Right cardiac atrium (tissue), 5 donors: ENCODE data around the gene CAPS. TPM values are rescaled to one million over a fixed set of nuclear protein-coding genes. Genes with fewer than 3 reads are reported as not detected.
A peak's percentile ranks its signal among the peaks of the same experiment; 100 is the strongest.

Experiments used
- ATAC-seq, 2 donors: fragments of 200-7000 bp; cut with Tn5 transposase; one replicate each; pipeline versions ENCODE4 v1.8.0 to v1.9.1; 2020; ENCODE audit warnings: moderate library complexity in 2 of 2, mild to moderate bottlenecking in 1 of 2
- DNase-seq, 3 donors: peaks; one replicate each; pipeline ENCODE4 v3.0.0-alpha.2; 2020
- H3K27ac ChIP-seq: one replicate; pipeline ENCODE4 v1.5.1; 2013; ENCODE audit warnings: mild to moderate bottlenecking, low read length, control low read depth, moderate library complexity
- H3K27me3 ChIP-seq: one replicate; pipeline ENCODE4 v1.6.1; 2013; ENCODE audit not compliant: control insufficient read depth, insufficient read depth
- H3K4me1 ChIP-seq: one replicate; pipeline ENCODE4 v1.6.1; 2013; ENCODE audit warnings: low read length; ENCODE audit not compliant: control insufficient read depth, insufficient read depth
- H3K4me3 ChIP-seq: one replicate; pipeline ENCODE4 v1.5.1; 2013; ENCODE audit warnings: low read length, control low read depth
- H3K9me3 ChIP-seq: one replicate; pipeline ENCODE4 v1.6.1; 2013; ENCODE audit warnings: low read length; ENCODE audit not compliant: control insufficient read depth
- WGBS: extraction: QIAGEN DNeasy Blood & Tissue Kit; methylation state at CpG from one replicate; pipeline ENCODE4 v1.1.7; 2013; 5-methylcytosine and 5-hydroxymethylcytosine counted together
- intact Hi-C, 4 donors: fragments of 100-400 bp; cut with DNase I; formaldehyde crosslinking; loops; one replicate each; pipeline versions ENCODE4 v1.11.0 to v1.14.0; 2022 to 2023
- polyA plus RNA-seq: library from polyadenylated mRNA; stranded (reverse); fragments of 200-250 nt; gene quantifications from one replicate; pipeline ENCODE4 v1.2.3, GENCODE V29; 2013
- total RNA-seq, 4 donors: library from RNA; stranded (reverse); fragmentation: NEBNext Ultra II Directional; extraction: Animal tissue kit (Norgen Biotek cat#: 25700); gene quantifications; one replicate each; pipeline ENCODE4 v1.2.1, GENCODE V29; 2021
- donor health status: healthy with polysubstance abuse.
- donor health status: DM: no; HTN: yes; CAD: no.
- donor health status: DM: no; HTN: no; CAD: no.
- donor health status: DM: no; HTN: yes; CAD: no; lungs with severe emphysema.
- donor health status: DM: yes; HTN: yes; CAD: no.

The CAPS gene
- total and polyA plus RNA-seq, 5 donors = 7.1 to 14.2 (median 9.7) TPM

DNA sequence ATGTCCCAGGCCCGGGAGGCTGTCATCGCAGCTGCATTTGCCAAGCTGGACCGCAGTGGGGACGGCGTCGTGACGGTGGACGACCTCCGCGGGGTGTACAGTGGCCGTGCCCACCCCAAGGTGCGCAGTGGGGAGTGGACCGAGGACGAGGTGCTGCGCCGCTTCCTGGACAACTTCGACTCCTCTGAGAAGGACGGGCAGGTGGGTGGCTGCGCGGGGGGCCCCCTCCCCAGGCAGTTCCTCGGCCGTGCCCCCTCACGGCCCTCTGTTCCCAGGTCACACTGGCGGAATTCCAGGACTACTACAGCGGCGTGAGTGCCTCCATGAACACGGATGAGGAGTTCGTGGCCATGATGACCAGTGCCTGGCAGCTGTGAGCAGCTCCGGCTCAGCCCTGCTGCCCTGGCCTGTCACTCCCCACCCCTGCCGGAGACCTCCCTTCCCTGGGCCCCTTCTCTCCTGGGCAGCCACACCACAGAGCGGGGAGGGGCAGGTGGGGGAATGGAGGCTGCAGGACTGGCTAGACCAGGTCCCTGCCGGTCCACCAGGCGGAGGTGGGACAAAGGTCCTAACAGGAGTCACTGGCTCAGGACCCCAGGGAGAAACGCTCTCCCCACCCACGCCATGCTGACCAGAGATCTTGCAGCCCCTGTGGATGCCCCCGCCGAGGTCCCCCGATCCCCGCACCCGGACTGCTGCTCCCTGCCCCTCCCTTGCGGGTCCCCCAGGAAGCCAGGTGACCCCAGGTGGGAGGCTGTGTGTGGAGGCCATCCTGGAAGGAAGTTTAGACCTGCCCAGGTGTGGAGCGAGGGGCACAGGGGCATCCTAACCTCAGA, 1.1 kb downstream of the CAPS start:
- Histone ChIP-seq H3K9me3 (no peaks in the 10 kb centered on the region), H3K27ac (peak overlapping the region; percentile 8), H3K4me3 (no peak overlapping the region), H3K4me1 (peaks cover 5% of the 10 kb centered on the region), H3K27me3 (no peaks in the 10 kb centered on the region)
- intact Hi-C loops = loop anchor here in 1 of 4 donors (5.0 kb wide), 1 partner anchor 37 kb away; no protein-coding TSS in a partner anchor
- peak in 2 of 3 donors; percentile 68 to 69 for DNase-seq
- ATAC-seq = peak; percentile 34 to 56
- 80% methylated on average over 42 of the region's 42 CpGs for WGBS

DNA sequence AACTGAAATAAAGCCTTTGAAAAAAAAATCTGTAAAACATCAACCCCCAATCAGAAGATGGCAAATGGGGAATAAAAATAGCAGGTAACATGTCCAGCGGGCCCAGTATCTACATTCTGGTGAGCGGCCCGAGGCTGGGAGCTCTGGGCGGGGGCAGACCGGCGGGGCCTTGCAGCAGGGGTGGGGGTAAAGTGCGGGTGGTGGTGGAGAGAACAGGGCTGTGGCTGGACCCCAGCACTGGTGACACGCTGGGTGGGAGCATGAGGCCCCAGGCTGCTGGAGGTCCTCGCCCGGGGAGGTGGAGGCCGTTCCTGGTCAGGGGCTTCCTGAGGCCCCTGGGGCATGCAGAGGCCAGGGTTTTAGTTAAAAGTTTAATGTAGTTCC, 1.7 kb downstream of the CAPS start:
- Histone ChIP-seq H3K27me3 (no peaks in the 10 kb centered on the region), H3K4me1 (peaks cover 5% of the 10 kb centered on the region), H3K4me3 (no peak overlapping the region), H3K27ac (no peak overlapping the region), H3K9me3 (no peaks in the 10 kb centered on the region)
- DNase-seq (peak in 1 of 3 donors; percentile 71), ATAC-seq (peak; percentile 4 to 17)
- WGBS = 59% methylated on average over 11 of the region's 11 CpGs
- intact Hi-C loops = no loop called here

DNA sequence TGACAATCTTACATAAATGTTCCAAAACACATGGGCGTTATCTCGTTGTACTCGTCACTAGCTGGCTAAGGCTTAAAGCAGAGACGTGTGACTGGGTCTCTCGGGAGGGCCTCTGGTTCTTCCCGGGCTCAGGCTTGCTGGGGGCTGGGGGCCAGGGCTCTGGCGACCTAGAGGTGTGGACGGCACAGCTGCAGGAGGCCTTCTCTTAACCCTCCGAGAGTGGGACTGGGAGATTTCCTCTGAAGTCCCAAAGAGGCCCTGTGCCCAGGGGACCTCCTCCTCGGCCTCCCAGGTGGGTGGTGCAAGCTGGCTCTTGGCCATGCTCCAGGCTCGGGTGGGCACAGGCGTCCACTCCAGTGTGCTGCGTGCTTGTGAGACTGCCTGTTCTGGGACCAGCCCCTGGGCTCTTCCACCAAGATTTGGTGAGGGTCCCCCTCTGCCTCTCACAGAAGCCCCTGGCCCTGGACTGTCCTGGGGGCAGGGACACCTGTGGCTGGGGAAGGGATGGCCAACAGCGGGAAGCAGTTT, 2.2 kb downstream of the CAPS start:
- intact Hi-C loops = no loop called here
- 40% methylated on average over 14 of the region's 14 CpGs for WGBS
- peak; percentile 5 to 29 for ATAC-seq

DNA sequence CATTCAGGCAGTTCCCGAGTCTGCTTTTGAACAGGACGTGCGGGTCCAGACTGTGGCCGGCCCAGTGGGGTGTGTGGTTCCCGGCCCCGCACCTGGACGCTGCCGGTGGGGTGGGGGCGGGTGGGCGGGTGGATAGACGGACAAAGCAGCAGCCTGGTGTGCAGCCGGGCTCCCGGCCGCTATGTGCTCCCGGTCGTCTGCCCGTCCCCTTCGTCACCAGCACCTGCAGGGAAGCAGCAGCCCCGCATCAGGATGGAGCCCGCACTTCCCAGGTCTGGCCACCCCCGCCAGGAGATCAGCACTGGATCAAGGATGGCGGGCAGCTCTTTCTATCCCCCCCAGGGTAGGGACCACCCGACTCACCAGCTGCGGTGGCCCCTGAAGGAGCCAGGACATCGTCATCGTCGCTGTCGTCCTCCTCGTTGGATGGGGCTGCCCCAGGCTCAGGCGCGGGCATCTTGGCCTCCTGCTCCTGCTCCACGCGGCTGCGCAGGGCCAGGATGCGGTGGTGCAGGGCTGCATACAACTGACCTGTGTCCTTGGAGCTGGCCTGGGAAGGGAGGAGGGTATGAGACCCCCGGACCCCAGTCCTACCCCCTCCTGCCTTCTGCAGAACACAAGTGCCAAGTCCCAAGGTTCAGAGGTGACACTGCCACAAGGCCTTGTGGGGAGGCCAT, 3.5 kb downstream of the CAPS start:
- peaks cover 5% of the 10 kb centered on the region for H3K4me1 ChIP-seq
- no peaks in the 10 kb centered on the region for H3K9me3 ChIP-seq
- DNase-seq (no peak), ATAC-seq (no peak)
- WGBS = 92% methylated on average over 36 of the region's 36 CpGs
- no peak overlapping the region for H3K27ac ChIP-seq
- intact Hi-C loops = no loop called here
- no peak overlapping the region for H3K4me3 ChIP-seq
- H3K27me3 ChIP-seq = no peaks in the 10 kb centered on the region

More for the DNA sequence above, 2.2 kb downstream of the CAPS start:
- H3K27ac ChIP-seq = no peak overlapping the region
- H3K9me3 ChIP-seq = no peaks in the 10 kb centered on the region
- DNase-seq = peak; percentile 53 to 82 (median 73)
- H3K4me1 ChIP-seq = peaks cover 5% of the 10 kb centered on the region
- no peak overlapping the region for H3K4me3 ChIP-seq
- no peaks in the 10 kb centered on the region for H3K27me3 ChIP-seq

DNA sequence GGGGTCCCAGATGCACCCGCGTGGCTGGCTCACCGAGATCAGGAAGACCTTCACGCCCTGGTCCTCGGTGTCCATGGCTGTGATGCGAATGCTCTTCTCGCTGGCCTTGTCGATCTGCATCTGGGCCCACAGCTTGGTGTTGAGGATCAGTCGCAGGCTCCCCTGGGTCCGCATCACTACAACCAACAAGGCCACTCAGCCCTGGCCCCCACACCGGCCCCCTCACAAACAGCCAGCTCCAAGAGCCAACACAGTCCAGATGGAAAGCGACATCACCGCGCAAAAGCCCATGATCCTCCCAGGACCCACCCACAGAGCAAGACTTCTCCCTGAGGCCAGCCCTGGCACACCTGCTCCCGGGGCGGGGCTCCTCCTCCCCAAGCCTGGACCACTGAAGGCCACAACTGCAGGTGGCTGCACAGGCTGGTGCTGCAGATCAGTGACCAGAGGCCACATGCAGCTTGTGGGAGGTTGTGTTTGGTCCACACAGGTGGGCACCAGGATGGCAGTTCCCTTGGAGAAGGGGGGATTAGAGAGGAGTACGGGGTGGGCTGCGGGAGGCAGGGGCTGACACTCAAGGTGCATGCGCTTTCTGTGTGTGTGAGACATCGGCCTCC, 4.5 kb downstream of the CAPS start:
- ATAC-seq (no peak), DNase-seq (peak in 1 of 3 donors; percentile 39)
- Histone ChIP-seq H3K9me3 (no peaks in the 10 kb centered on the region), H3K4me3 (no peak overlapping the region), H3K27ac (no peak overlapping the region), H3K27me3 (no peaks in the 10 kb centered on the region), H3K4me1 (peaks cover 5% of the 10 kb centered on the region)
- intact Hi-C loops = no loop called here
- 95% methylated on average over 20 of the region's 20 CpGs for WGBS

DNA sequence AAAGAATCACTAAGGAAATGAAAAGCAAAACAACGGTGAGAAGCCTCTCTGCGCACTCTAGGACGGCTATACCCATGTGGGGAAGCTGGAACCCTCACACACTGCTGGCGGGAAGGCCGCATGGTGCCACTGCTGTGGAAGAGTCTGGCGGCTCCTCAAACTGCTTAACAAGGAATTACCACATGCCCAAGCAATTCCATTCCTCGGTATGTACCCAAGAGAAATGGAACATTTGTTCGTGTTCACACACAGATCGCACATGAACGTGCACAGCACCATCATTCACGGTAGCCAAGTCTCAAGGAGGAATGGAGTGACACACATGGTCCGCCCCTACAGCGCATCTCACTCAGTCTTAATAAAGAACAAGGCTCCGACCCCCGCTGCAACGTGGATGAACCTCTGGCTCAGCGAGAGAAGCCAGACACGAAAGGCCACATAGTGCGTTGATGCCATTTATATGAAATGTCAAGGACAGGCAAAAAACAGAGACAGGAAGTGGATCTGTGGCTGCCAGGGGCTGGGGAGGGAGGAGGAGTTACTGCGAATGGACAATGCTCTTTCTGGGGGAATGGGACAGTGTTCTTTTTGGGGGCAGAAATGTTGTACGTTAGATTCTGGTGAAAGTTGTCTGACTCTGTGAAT, 7.6 kb downstream of the CAPS start:
- H3K4me3 ChIP-seq = no peak overlapping the region
- ATAC-seq (no peak), DNase-seq (no peak)
- H3K4me1 ChIP-seq = no peaks in the 10 kb centered on the region
- no peaks in the 10 kb centered on the region for H3K9me3 ChIP-seq
- WGBS = 77% methylated on average over 21 of the region's 21 CpGs
- no peaks in the 10 kb centered on the region for H3K27me3 ChIP-seq
- H3K27ac ChIP-seq = no peak overlapping the region
- intact Hi-C loops = no loop called here

DNA sequence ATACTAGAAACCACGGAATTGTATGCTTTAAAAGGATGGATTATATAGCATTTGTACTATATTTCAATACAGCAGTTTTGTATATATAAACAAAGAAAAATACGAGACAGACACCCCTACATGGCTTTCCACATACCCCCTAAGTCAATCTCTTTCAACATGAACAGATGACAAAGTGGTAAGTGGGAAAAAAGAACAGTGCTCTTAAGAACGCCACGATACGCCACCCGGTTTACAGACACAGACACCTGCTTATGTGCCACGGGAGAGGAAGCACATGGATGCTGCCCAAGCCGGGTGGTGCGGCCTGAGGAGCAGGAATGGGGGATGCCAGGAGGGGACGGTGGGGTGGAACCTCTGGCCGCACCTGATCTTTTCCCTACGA, 8.1 kb downstream of the CAPS start:
- Histone ChIP-seq H3K27ac (no peak overlapping the region), H3K9me3 (no peaks in the 10 kb centered on the region), H3K4me3 (no peak overlapping the region), H3K27me3 (no peaks in the 10 kb centered on the region), H3K4me1 (peaks cover 2% of the 10 kb centered on the region)
- ATAC-seq = no peak
- intact Hi-C loops = no loop called here
- 91% methylated on average over 12 of the region's 12 CpGs for WGBS
- no peak for DNase-seq

DNA sequence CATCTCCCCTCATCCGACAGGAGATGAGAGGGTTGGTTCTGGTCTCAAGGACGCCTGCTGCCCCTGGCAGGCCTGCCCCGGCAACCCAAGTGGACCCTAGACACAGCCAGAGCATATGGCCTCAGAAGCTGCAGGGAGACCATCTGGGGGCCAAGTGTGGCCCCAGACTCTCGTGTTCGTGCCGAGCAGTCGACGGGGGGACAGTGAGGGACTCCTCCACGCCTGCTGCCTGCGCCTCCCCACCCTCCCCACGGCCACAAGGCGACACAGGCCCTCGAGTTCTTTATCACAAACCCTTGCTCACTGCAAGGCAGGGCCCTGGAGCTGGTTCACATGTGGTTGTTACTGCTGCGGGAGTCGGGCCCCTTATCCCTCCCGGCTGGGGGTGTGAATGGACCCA, 9.3 kb downstream of the CAPS start:
- no peak for ATAC-seq
- Histone ChIP-seq H3K4me3 (no peak overlapping the region), H3K27me3 (no peaks in the 10 kb centered on the region), H3K9me3 (no peaks in the 10 kb centered on the region), H3K4me1 (peaks cover 4% of the 10 kb centered on the region), H3K27ac (no peak overlapping the region)
- no peak for DNase-seq
- 90% methylated on average over 16 of the region's 16 CpGs for WGBS
- intact Hi-C loops = no loop called here

DNA sequence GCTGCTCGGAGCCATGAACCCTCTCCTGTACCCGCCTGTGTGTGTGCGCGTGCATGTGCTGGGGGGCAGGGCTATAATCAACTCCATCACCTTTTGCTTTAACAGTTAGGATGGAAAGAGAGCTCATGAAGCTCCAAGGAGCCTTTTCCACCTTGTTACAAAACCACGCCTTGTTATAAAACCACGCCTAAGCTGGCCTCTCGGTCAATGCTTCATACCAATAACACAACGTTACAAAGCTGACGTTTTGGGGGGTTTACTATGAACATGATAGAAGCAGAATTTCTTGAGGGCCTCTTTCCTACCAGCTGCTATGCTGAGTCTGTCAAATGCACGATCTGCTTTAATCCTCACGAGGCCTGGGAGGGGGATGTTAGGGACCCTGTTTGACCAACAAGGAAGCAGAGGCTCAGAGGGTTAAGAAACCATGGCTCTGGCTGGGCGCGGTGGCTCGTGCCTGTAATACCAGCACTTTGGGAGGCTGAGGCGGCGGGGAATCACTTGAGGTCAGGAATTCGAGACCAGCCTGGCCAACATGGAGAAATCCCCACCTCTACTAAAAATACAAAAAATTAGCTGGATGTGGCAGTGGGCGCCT, 11.9 kb downstream of the CAPS start:
- DNase-seq (no peak), ATAC-seq (no peak)
- Histone ChIP-seq H3K27ac (peak overlapping the region; percentile 55), H3K9me3 (no peaks in the 10 kb centered on the region), H3K4me3 (no peak overlapping the region), H3K27me3 (no peaks in the 10 kb centered on the region), H3K4me1 (peaks cover 4% of the 10 kb centered on the region)
- 83% methylated on average over 18 of the region's 18 CpGs for WGBS
- intact Hi-C loops = no loop called here

DNA sequence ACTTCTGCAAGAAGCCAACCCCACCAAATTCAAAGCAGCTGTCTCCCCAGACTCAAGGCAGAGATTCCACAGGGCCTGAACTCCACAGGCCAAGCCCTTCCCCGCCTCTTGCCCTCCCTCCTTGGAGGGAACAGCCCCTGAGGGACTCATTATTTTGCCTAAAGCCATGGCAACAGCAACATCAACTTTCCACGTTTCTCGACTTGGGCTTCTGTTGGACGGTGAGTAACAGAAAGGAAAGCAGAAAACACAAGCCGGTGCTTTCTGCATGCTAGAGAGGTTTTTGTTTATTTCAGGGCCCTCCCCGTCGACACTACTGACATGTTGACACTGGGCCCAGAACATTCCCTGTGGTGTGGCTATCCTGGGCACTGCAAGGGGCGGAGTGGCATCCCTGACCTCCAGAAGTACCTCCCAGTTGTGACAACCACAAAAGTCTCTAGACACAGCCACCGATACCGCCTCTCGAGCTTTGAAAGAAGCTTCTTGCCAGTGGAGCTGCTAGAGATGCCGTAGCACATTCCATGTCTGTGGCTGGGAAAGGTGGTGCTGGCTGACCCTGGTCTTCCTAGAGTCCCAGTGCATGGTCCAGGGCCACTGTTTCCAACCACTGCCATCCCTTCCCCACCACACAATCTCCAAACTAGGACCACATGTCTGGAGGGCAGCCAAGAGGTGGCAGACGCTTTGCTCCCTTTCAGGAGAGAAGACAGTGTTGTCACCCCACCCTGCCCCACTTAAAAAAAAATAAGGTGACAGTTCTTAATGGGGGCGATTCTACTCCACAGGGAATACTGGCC, 12.8 kb downstream of the CAPS start:
- Histone ChIP-seq H3K4me3 (no peak overlapping the region), H3K27ac (peak overlapping the region; percentile 68)
- intact Hi-C loops = no loop called here

More for the DNA sequence above, 12.8 kb downstream of the CAPS start:
- DNase-seq (peak; percentile 69 to 82 (median 79)), ATAC-seq (peak; percentile 78 to 81)
- peaks cover 4% of the 10 kb centered on the region for H3K4me1 ChIP-seq
- H3K9me3 ChIP-seq = no peaks in the 10 kb centered on the region
- no peaks in the 10 kb centered on the region for H3K27me3 ChIP-seq
- WGBS = 31% methylated on average over 14 of the region's 14 CpGs
